GM19099 (cell line): ENCODE measurements around the gene CSAD.

ENCODE experiments used
- POLR2A ChIP-seq: IDR thresholded peaks from 3 replicates; pipeline ENCODE4 v1.6.1; 2011; ENCODE audit warnings: low read depth; ENCODE audit not compliant: insufficient read length; ENCODE audit errors: extremely low read depth

CSAD gene

GRCh38 chr12:53211476-53212381 lies 31.0 kb upstream of the CSAD start:
- no peak for TF ChIP-seq POLR2A

- no peak for TF ChIP-seq POLR2A
Observed at GRCh38 chr12:53210843-53211242, 30.1 kb upstream of the CSAD start.

- TF ChIP-seq POLR2A: no peak
Observed at GRCh38 chr12:53208877-53209463, 28.2 kb upstream of the CSAD start.

GRCh38 chr12:53208435-53208834 lies 27.7 kb upstream of the CSAD start:
- no peak for TF ChIP-seq POLR2A

GRCh38 chr12:53207042-53207441 lies 26.3 kb upstream of the CSAD start, which contains the start of gene ITGB7:
TSS of gene ITGB7 (minus strand) at chr12:53207251. CDS start at chr12:53200443, 6,808 bp downstream.
- peak; percentile 95 for TF ChIP-seq POLR2A

- peak; percentile 71 for TF ChIP-seq POLR2A
Observed at GRCh38 chr12:53205747-53206419, 25.2 kb upstream of the CSAD start.

GRCh38 chr12:53204351-53204750 lies 23.6 kb upstream of the CSAD start:
- no peak for TF ChIP-seq POLR2A

GRCh38 chr12:53201639-53202038 lies 20.9 kb upstream of the CSAD start:
- no peak for TF ChIP-seq POLR2A

GRCh38 chr12:53201177-53201541 lies 20.4 kb upstream of the CSAD start:
- TF ChIP-seq POLR2A: no peak

- no peak for TF ChIP-seq POLR2A
Observed at GRCh38 chr12:53200458-53201176, 19.9 kb upstream of the CSAD start.

- TF ChIP-seq POLR2A: no peak
Observed at GRCh38 chr12:53200107-53200457, 19.4 kb upstream of the CSAD start.

- no peak for TF ChIP-seq POLR2A
Observed at GRCh38 chr12:53199700-53200099, 19.0 kb upstream of the CSAD start.

GRCh38 chr12:53198486-53199110 lies 17.9 kb upstream of the CSAD start:
- no peak for TF ChIP-seq POLR2A

- TF ChIP-seq POLR2A: no peak
Observed at GRCh38 chr12:53197011-53197640, 16.4 kb upstream of the CSAD start.
